Measurements from ENCODE around the gene TNFSF4.
"Not testable (repeated sequence)": the region's sequence is repeated elsewhere in the genome, so short reads cannot be mapped to it uniquely, and the experiment has no call there.

TNFSF4 gene

GRCh38 chr1:173234434-173234833 lies 27.3 kb upstream of the TNFSF4 start:
- H3K4ac ChIP-seq (ENCODE audit: low read depth, low read length); H3K18ac ChIP-seq (ENCODE audit: low read length); H2BK5ac ChIP-seq (ENCODE audit: low read length); H2BK120ac ChIP-seq (ENCODE audit: low read depth, low read length); H3K4me3 ChIP-seq (ENCODE audit: low read length); H3K27me3 ChIP-seq (ENCODE audit: insufficient read depth, low read length, poor library complexity); H3K56ac ChIP-seq (ENCODE audit: low read length); DNase-seq; H3K36me3 ChIP-seq (ENCODE audit: control insufficient read depth, insufficient read depth, low read length); H4K5ac ChIP-seq (ENCODE audit: low read length); H3K4me1 ChIP-seq (ENCODE audit: control insufficient read depth, low read depth, low read length); H3K4me2 ChIP-seq (ENCODE audit: low read length); H2BK15ac ChIP-seq (replicated peaks; ENCODE audit: low read depth); H3K23ac ChIP-seq (ENCODE audit: low read length); H3K79me1 ChIP-seq (ENCODE audit: low read length); H3K27ac ChIP-seq (ENCODE audit: low read depth, low read length); H4K8ac ChIP-seq (ENCODE audit: low read depth, low read length); H3K9ac ChIP-seq (ENCODE audit: low read length); H3K79me2 ChIP-seq (ENCODE audit: control insufficient read depth, insufficient read depth, low read length); H2AK5ac ChIP-seq (ENCODE audit: low read length): not testable (repeated sequence)
- WGBS (ENCODE audit: extremely low coverage, insufficient coverage, low lambda C conversion rate): no CpG with 5 or more reads among the region's 3 CpGs

GRCh38 chr1:173229031-173229430 lies 21.9 kb upstream of the TNFSF4 start:
- H3K23ac ChIP-seq (ENCODE audit: low read length); H2BK15ac ChIP-seq (replicated peaks; ENCODE audit: low read depth); H3K9ac ChIP-seq (ENCODE audit: low read length); DNase-seq; H3K27me3 ChIP-seq (ENCODE audit: insufficient read depth, low read length, poor library complexity); H3K36me3 ChIP-seq (ENCODE audit: control insufficient read depth, insufficient read depth, low read length); H3K79me2 ChIP-seq (ENCODE audit: control insufficient read depth, insufficient read depth, low read length); H4K8ac ChIP-seq (ENCODE audit: low read depth, low read length); H3K4me1 ChIP-seq (ENCODE audit: control insufficient read depth, low read depth, low read length); H4K5ac ChIP-seq (ENCODE audit: low read length); H3K79me1 ChIP-seq (ENCODE audit: low read length); H2BK5ac ChIP-seq (ENCODE audit: low read length); H3K18ac ChIP-seq (ENCODE audit: low read length); H3K4ac ChIP-seq (ENCODE audit: low read depth, low read length); H2AK5ac ChIP-seq (ENCODE audit: low read length); H3K27ac ChIP-seq (ENCODE audit: low read depth, low read length); H3K56ac ChIP-seq (ENCODE audit: low read length); H2BK120ac ChIP-seq (ENCODE audit: low read depth, low read length); H3K4me2 ChIP-seq (ENCODE audit: low read length); H3K4me3 ChIP-seq (ENCODE audit: low read length): not testable (repeated sequence)
- no CpG with 5 or more reads among the region's 3 CpGs for WGBS (ENCODE audit: extremely low coverage, insufficient coverage, low lambda C conversion rate)

GRCh38 chr1:173224949-173225348 lies 17.8 kb upstream of the TNFSF4 start:
- no peaks in the 10 kb centered on the region for H3K36me3 ChIP-seq (ENCODE audit: control insufficient read depth, insufficient read depth, low read length)
- no peak overlapping the region for H2BK120ac ChIP-seq (ENCODE audit: low read depth, low read length)
- H3K4ac ChIP-seq (ENCODE audit: low read depth, low read length): no peak overlapping the region
- no peak for DNase-seq
- H3K27me3 ChIP-seq (ENCODE audit: insufficient read depth, low read length, poor library complexity): no peaks in the 10 kb centered on the region
- no peaks in the 10 kb centered on the region for H3K79me2 ChIP-seq (ENCODE audit: control insufficient read depth, insufficient read depth, low read length)
- H3K4me1 ChIP-seq (ENCODE audit: control insufficient read depth, low read depth, low read length): no peaks in the 10 kb centered on the region
- H2BK5ac ChIP-seq (ENCODE audit: low read length): no peak overlapping the region
- no peak overlapping the region for H3K9ac ChIP-seq (ENCODE audit: low read length)
- H3K4me2 ChIP-seq (ENCODE audit: low read length): no peak overlapping the region
- H3K23ac ChIP-seq (ENCODE audit: low read length): no peak overlapping the region
- no peak overlapping the region for H4K8ac ChIP-seq (ENCODE audit: low read depth, low read length)
- H2AK5ac ChIP-seq (ENCODE audit: low read length): no peak overlapping the region
- no peak overlapping the region for H3K18ac ChIP-seq (ENCODE audit: low read length)
- no peak overlapping the region for H2BK15ac ChIP-seq (replicated peaks; ENCODE audit: low read depth)
- no peak overlapping the region for H3K56ac ChIP-seq (ENCODE audit: low read length)
- no peak overlapping the region for H4K5ac ChIP-seq (ENCODE audit: low read length)
- no peaks in the 10 kb centered on the region for H3K79me1 ChIP-seq (ENCODE audit: low read length)
- H3K27ac ChIP-seq (ENCODE audit: low read depth, low read length): no peak overlapping the region
- no peak overlapping the region for H3K4me3 ChIP-seq (ENCODE audit: low read length)

GRCh38 chr1:173224280-173224892 lies 17.3 kb upstream of the TNFSF4 start:
- Histone ChIP-seq H3K27ac (ENCODE audit: low read depth, low read length) (no peak overlapping the region), H3K23ac (ENCODE audit: low read length) (no peak overlapping the region), H4K5ac (ENCODE audit: low read length) (no peak overlapping the region), H3K18ac (ENCODE audit: low read length) (no peak overlapping the region), H2BK120ac (ENCODE audit: low read depth, low read length) (no peak overlapping the region), H3K79me1 (ENCODE audit: low read length) (no peaks in the 10 kb centered on the region), H3K79me2 (ENCODE audit: control insufficient read depth, insufficient read depth, low read length) (no peaks in the 10 kb centered on the region), H3K4me3 (ENCODE audit: low read length) (no peak overlapping the region), H3K4me2 (ENCODE audit: low read length) (no peak overlapping the region), H2AK5ac (ENCODE audit: low read length) (no peak overlapping the region), H3K56ac (ENCODE audit: low read length) (no peak overlapping the region), H3K4me1 (ENCODE audit: control insufficient read depth, low read depth, low read length) (no peaks in the 10 kb centered on the region), H4K8ac (ENCODE audit: low read depth, low read length) (no peak overlapping the region), H2BK5ac (ENCODE audit: low read length) (no peak overlapping the region), H3K27me3 (ENCODE audit: insufficient read depth, low read length, poor library complexity) (no peaks in the 10 kb centered on the region), H3K4ac (ENCODE audit: low read depth, low read length) (no peak overlapping the region), H3K9ac (ENCODE audit: low read length) (no peak overlapping the region), H3K36me3 (ENCODE audit: control insufficient read depth, insufficient read depth, low read length) (no peaks in the 10 kb centered on the region), H2BK15ac (replicated peaks; ENCODE audit: low read depth) (no peak overlapping the region)
- no peak for DNase-seq
- WGBS (ENCODE audit: extremely low coverage, insufficient coverage, low lambda C conversion rate): no CpG with 5 or more reads among the region's 3 CpGs

- no peak overlapping the region for H4K5ac ChIP-seq (ENCODE audit: low read length)
- H3K27me3 ChIP-seq (ENCODE audit: insufficient read depth, low read length, poor library complexity): no peaks in the 10 kb centered on the region
- H2BK120ac ChIP-seq (ENCODE audit: low read depth, low read length): no peak overlapping the region
- no peak overlapping the region for H2AK5ac ChIP-seq (ENCODE audit: low read length)
- no peak overlapping the region for H2BK15ac ChIP-seq (replicated peaks; ENCODE audit: low read depth)
- no peak overlapping the region for H3K4me2 ChIP-seq (ENCODE audit: low read length)
- H3K4ac ChIP-seq (ENCODE audit: low read depth, low read length): no peak overlapping the region
- DNase-seq: no peak
- H3K23ac ChIP-seq (ENCODE audit: low read length): no peak overlapping the region
- no peak overlapping the region for H3K18ac ChIP-seq (ENCODE audit: low read length)
- H2BK5ac ChIP-seq (ENCODE audit: low read length): no peak overlapping the region
- H4K8ac ChIP-seq (ENCODE audit: low read depth, low read length): no peak overlapping the region
- no peak overlapping the region for H3K56ac ChIP-seq (ENCODE audit: low read length)
- H3K36me3 ChIP-seq (ENCODE audit: control insufficient read depth, insufficient read depth, low read length): no peaks in the 10 kb centered on the region
- H3K27ac ChIP-seq (ENCODE audit: low read depth, low read length): no peak overlapping the region
- H3K4me1 ChIP-seq (ENCODE audit: control insufficient read depth, low read depth, low read length): no peaks in the 10 kb centered on the region
- H3K9ac ChIP-seq (ENCODE audit: low read length): no peak overlapping the region
- H3K4me3 ChIP-seq (ENCODE audit: low read length): no peak overlapping the region
- H3K79me1 ChIP-seq (ENCODE audit: low read length): no peaks in the 10 kb centered on the region
- no peaks in the 10 kb centered on the region for H3K79me2 ChIP-seq (ENCODE audit: control insufficient read depth, insufficient read depth, low read length)
These were observed 15.9 kb upstream of the TNFSF4 start for GRCh38 chr1:173223031-173223380.

GRCh38 chr1:173222149-173223030 lies 15.3 kb upstream of the TNFSF4 start:
- Histone ChIP-seq H2BK15ac (replicated peaks; ENCODE audit: low read depth) (no peak overlapping the region), H3K36me3 (ENCODE audit: control insufficient read depth, insufficient read depth, low read length) (no peaks in the 10 kb centered on the region), H3K79me1 (ENCODE audit: low read length) (no peaks in the 10 kb centered on the region), H2BK120ac (ENCODE audit: low read depth, low read length) (no peak overlapping the region), H3K4me3 (ENCODE audit: low read length) (no peak overlapping the region), H2BK5ac (ENCODE audit: low read length) (no peak overlapping the region), H3K27ac (ENCODE audit: low read depth, low read length) (no peak overlapping the region), H3K4me1 (ENCODE audit: control insufficient read depth, low read depth, low read length) (no peaks in the 10 kb centered on the region), H3K4ac (ENCODE audit: low read depth, low read length) (no peak overlapping the region), H3K9ac (ENCODE audit: low read length) (no peak overlapping the region), H3K4me2 (ENCODE audit: low read length) (no peak overlapping the region), H2AK5ac (ENCODE audit: low read length) (no peak overlapping the region), H4K5ac (ENCODE audit: low read length) (no peak overlapping the region), H4K8ac (ENCODE audit: low read depth, low read length) (no peak overlapping the region), H3K56ac (ENCODE audit: low read length) (no peak overlapping the region), H3K27me3 (ENCODE audit: insufficient read depth, low read length, poor library complexity) (no peaks in the 10 kb centered on the region), H3K18ac (ENCODE audit: low read length) (no peak overlapping the region), H3K79me2 (ENCODE audit: control insufficient read depth, insufficient read depth, low read length) (no peaks in the 10 kb centered on the region), H3K23ac (ENCODE audit: low read length) (no peak overlapping the region)
- no peak for DNase-seq
- no CpG with 5 or more reads among the region's 3 CpGs for WGBS (ENCODE audit: extremely low coverage, insufficient coverage, low lambda C conversion rate)

All from mesendoderm (in vitro differentiated cells).